Neural crest cell (in vitro differentiated cells): ENCODE data around the gene SLC9A3. TPM values are rescaled to one million over a fixed set of nuclear protein-coding genes. Genes with fewer than 3 reads are reported as not detected.

ENCODE experiments used
- DNase-seq: peaks from one replicate; pipeline ENCODE4 v3.0.0; 2021; ENCODE audit warnings: low read depth, mixed read lengths, low spot score
- H3K27ac Mint-ChIP-seq: one replicate; pipeline ENCODE4 v1.8.0; 2021; ENCODE audit warnings: mild to moderate bottlenecking, mixed read lengths; ENCODE audit not compliant: unreplicated experiment
- H3K27me3 Mint-ChIP-seq: 2 replicates; pipeline ENCODE4 v1.8.0; 2021; ENCODE audit warnings: low read depth, mild to moderate bottlenecking, mixed read lengths
- H3K36me3 Mint-ChIP-seq: 2 replicates; pipeline ENCODE4 v1.8.0; 2021; ENCODE audit warnings: low read depth, mild to moderate bottlenecking, mixed read lengths
- H3K4me1 Mint-ChIP-seq: 2 replicates; pipeline ENCODE4 v1.8.0; 2021; ENCODE audit warnings: mixed read lengths
- H3K4me3 Mint-ChIP-seq: one replicate; pipeline ENCODE4 v1.8.0; 2021; ENCODE audit warnings: mild to moderate bottlenecking, mixed read lengths
- H3K9me3 Mint-ChIP-seq: 2 replicates; pipeline ENCODE4 v1.8.0; 2021; ENCODE audit warnings: mixed read lengths
- CTCF ChIP-seq: fragments of 200-600 bp; sonication (generic); conservative IDR thresholded peaks from 2 replicates; pipeline ENCODE4 v1.5.0; 2021; ENCODE audit warnings: antibody characterized with exemption, mild to moderate bottlenecking
- total RNA-seq: library from RNA; stranded (reverse); gene quantifications from 2 replicates; pipeline ENCODE4 v1.2.1, GENCODE V29; 2021

The SLC9A3 gene
- total RNA-seq, 1 donor from 2014 or later, result 1.5 TPM

- no peaks in the 10 kb centered on the region for H3K9me3 Mint-ChIP-seq
- no peak overlapping the region for H3K27ac Mint-ChIP-seq
- no peak overlapping the region for H3K4me3 Mint-ChIP-seq
These were observed 9.2 kb upstream of the SLC9A3 start for GRCh38 chr5:533243-533954.

GRCh38 chr5:532521-533242 lies 8.4 kb upstream of the SLC9A3 start:
- Mint-ChIP-seq H3K36me3 (no peaks in the 10 kb centered on the region), H3K27me3 (peaks cover 51% of the 10 kb centered on the region), H3K4me3 (no peak overlapping the region), H3K9me3 (no peaks in the 10 kb centered on the region), H3K4me1 (peaks cover 17% of the 10 kb centered on the region), H3K27ac (no peak overlapping the region)
- no peak for TF ChIP-seq CTCF
- DNase-seq, result no peak

More at GRCh38 chr5:533243-533954, 9.2 kb upstream of the SLC9A3 start:
- Mint-ChIP-seq H3K27me3 (peaks cover 46% of the 10 kb centered on the region), H3K36me3 (no peaks in the 10 kb centered on the region), H3K4me1 (peaks cover 17% of the 10 kb centered on the region)
- DNase-seq, result no peak
- no peak for TF ChIP-seq CTCF

GRCh38 chr5:531749-532315 lies 7.6 kb upstream of the SLC9A3 start:
- peaks cover 59% of the 10 kb centered on the region for H3K27me3 Mint-ChIP-seq
- no peaks in the 10 kb centered on the region for H3K36me3 Mint-ChIP-seq

GRCh38 chr5:531101-531748 lies 7.0 kb upstream of the SLC9A3 start:
- Mint-ChIP-seq H3K36me3 (no peaks in the 10 kb centered on the region), H3K9me3 (no peaks in the 10 kb centered on the region), H3K27me3 (peaks cover 60% of the 10 kb centered on the region), H3K27ac (no peak overlapping the region), H3K4me3 (no peak overlapping the region), H3K4me1 (peaks cover 10% of the 10 kb centered on the region)
- DNase-seq, result no peak
- TF ChIP-seq CTCF, result no peak

More at GRCh38 chr5:531749-532315, 7.6 kb upstream of the SLC9A3 start:
- Mint-ChIP-seq H3K9me3 (no peaks in the 10 kb centered on the region), H3K4me3 (no peak overlapping the region), H3K4me1 (peaks cover 16% of the 10 kb centered on the region), H3K27ac (no peak overlapping the region)
- no peak for DNase-seq
- no peak for TF ChIP-seq CTCF
